Measurements from ENCODE around the gene SKAP2.
A peak's percentile ranks its signal among the peaks of the same experiment; 100 is the strongest.
"Not testable (repeated sequence)": the region's sequence is repeated elsewhere in the genome, so short reads cannot be mapped to it uniquely, and the experiment has no call there.

The SKAP2 gene

DNA sequence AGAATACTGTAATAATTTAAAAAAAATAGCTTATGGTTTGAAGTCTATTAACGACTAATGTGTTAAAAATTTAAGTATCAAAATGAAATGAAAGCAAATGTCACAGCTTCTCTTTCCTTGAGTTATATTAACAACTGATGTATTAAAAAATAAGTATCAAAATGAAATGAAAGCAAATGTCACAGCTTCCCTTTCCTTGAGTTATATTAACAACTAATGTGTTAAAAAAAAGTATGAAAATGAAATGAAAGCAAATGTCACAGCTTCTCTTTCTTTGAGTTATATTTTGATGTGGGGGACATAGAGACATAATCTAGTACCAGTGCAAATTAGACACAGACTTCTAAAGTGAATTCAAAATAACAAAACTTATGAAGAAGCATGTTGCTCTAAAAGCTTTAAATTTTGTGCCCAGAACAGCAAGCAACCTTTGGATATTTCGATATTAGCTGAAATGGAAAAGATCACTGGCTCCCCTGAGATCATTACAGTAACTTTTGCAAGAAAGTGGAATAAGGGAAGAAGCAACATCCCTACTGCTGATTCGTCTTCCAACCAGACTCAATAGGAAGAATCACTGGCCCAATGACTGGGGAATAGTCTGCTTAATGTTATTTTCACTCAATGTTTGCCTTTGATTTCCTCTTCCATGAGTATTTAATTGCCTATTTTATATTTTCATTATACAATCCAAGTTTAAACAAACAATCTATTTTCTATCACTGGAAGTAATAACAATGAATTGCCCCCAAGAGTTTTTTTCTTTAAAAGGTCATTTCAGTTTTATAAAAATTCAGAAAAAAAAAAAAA lies 8.0 kb downstream of the SKAP2 start:
- no peak for DNase-seq

DNA sequence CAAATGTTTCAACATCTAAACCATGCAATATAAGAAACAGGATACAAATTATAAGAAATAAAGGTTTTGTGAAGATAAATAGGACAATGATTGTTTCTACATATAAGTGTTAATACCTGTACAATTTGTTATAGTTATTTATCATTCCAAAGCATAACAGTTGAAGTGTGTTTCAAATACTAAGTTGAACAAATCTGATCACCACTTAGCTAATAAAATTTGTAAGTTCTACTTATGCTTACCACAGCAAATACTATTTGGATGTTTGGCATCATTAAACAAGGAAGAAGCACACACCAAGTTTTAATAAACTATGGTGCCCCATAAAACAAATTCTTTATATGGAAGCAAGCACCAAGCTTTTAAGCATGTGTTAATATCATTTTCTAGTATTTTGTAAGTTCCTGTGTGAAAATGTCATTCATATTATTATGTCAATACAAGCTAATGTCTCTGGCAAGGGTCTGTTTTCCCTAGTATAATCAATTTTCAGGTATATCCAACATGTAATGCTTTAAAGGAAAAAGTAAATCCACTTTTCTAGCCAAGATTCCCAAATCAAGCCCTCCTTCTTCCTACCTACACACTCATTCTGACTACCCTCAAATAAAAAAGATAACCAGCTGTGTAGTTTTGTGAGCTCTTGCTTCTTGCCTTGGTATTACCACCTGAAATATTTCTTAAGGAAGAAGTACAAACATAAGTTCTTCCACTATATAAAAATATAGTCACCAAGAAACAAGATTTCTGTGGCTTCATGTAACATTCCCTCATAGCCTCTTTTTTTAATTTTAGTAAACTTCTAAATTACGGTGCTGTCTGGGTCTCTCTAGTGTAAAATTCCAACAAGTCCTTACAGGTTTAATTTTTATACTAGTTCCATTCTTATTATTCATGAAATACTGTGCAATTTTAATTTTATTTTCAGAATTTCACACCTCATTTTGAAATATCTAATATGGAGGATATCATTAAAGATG lies 9.2 kb downstream of the SKAP2 start:
- no peak for DNase-seq

DNA sequence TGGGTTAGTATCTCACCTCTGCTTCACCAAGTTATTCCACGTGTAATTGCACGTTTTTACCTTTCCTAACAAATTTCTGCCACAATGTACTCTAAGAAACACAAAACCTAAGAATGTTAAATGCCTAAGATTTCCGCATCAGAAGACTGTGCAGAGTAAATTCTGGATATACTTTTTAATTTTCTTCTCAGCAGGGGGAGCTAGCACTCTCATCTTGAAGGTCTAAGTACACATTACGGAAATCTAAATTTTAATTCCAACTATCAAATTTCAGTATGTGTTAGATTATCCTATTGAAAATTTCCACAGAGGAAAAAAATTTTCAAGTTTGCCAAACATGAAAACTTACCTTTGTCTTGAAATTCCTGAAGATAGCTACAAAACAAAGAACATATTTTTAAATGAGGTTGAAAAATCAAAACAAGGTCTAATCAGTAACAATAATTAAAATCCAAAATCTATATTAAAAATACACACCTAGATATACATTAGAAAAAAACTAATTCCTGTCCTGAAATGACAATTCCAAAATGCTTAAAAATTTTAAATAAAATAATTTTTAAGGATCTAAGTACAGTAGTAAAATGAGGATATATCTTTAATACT lies 10.5 kb downstream of the SKAP2 start:
- DNase-seq, result peak; percentile 34

- DNase-seq, result no peak
These were observed 14.2 kb downstream of the SKAP2 start for GRCh38 chr7:26850193-26850651.

DNA sequence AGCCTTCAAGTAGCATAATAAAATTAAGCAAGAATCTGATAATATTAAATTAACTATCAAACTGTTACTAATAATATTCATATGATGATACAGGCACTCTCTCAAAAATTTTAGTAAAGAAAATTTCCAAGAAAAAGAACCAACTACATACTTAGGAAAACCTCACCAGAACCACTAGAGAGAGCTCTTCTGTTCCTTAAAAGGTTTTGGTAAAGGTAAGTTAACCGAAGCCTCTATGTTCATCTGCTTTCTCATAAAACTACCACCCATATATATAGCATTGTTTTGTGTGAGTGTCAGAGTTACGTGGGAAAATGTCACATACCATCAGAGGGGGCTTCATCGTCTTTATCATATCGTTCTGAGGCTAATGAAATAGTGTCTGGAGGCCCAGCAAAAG lies 20.7 kb downstream of the SKAP2 start:
- no peak for DNase-seq

DNA sequence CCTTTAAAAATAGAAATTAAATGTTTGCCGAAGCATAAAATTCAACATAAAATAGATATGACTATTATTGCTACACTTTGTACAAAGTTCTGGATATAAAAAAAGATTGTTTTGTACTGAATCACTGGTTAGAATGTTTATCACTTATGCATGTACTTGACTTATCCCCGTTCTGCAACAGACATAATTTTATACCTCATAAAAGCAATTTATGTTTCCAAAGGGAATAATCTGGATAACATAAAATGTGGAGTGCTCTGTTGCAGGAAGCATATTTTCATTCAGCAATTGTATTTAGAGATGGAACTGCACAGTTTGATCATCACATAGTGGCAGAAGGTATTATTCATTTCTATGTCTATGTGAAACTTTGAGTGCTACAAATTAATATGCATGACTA lies 21.5 kb downstream of the SKAP2 start:
- no peak for DNase-seq

DNA sequence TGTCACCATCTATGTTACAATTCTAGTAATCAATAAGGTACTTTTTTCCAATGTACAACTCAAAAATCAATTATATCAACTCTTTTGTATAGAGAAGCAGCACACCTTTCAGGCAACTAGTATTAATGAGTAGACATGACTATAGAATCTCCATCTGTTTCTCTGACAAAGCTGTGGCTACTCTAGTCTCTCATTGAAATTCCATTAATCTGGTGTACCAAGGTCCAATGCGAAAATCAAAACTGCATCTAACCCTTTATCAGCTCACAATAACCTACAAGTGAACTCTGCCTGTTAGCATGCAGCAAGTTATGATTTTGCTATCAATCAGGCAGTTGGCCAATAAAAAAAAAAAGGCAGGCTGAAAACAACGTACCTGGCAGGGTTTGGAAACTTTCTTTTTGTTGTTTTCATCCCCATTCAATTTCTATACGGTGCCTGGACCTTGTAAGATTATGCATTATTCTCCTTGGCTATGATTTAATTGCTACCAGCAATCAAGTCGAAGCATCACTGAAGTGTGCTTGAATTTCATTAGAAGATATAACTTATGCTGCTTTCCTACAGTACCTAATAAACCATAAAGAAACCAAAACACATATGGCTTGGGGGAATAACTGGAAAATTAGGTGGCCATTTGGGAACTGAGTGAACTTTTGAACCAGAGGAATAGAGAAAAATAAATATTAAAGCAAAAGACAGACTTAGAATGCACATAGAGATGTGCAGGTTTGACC lies 23.2 kb downstream of the SKAP2 start:
- no peak for DNase-seq

DNA sequence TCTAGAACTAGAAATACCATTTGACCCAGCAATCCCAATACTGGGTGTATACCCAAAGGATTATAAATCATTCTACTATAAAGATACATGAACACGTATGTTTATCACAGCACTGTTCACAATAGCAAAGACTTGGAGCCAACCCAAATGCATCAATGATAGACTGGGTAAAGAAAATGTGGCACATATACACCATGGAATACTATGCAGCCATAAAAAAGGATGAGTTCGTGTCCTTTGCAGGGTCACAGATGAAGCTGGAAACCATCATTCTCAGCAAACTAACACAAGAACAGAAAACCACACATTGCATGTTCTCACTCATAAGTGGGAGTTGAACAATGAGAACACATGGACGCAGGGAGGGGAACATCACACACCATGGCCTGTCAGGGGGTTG lies 27.6 kb downstream of the SKAP2 start:
- DNase-seq, result not testable (repeated sequence)

- no peak for DNase-seq
These were observed 49.0 kb downstream of the SKAP2 start for GRCh38 chr7:26815426-26815825.

- no peak for DNase-seq
These were observed 51.0 kb downstream of the SKAP2 start for GRCh38 chr7:26813432-26813831.

DNA sequence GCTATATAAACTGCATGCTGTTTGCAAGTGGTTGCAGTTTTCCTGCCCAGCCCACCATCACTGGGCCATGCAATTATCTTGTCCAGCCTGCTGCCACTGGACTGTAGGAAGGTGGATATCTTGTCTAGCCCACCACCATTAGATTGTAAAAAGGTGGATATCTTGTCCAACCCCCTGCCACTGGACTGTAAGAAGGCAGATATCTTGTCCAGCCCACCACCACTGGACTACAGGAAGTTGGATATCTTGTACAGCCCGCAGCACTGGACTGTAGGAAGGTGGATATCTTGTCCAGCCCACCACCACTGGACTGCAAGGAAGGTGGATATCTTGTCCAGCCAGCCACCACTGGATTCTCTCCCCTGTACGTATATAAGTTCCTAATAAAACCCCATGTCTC lies 69.8 kb downstream of the SKAP2 start:
- DNase-seq, result no peak

- no peak for DNase-seq
These were observed 71.8 kb downstream of the SKAP2 start for GRCh38 chr7:26792576-26792975.

DNA sequence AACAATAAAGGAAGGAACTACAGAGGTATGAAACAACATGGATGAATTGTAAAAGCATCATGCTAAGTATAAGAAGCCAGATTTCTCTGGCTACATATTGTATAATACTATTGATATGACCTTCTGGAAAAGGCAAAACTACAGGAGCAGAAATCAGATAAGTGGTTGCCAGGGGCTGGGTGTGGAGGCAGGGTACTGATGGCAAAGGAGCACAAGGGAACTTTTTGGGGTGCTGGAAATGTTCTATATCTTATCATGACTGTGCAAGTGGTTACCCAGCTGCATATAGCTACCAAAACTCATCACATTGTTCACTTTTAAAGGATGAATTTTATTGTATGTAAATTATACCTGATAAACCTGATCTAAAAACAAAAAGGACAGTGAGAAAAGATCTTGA lies 72.4 kb downstream of the SKAP2 start:
- no peak for DNase-seq

GRCh38 chr7:26789481-26790184 lies 74.8 kb downstream of the SKAP2 start:
- no peak for DNase-seq

- DNase-seq, result no peak
These were observed 76.7 kb downstream of the SKAP2 start for GRCh38 chr7:26787701-26788100.

GRCh38 chr7:26784118-26784517 lies 80.3 kb downstream of the SKAP2 start:
- no peak for DNase-seq

- no peak for DNase-seq
These were observed 81.9 kb downstream of the SKAP2 start for GRCh38 chr7:26782501-26782900.

- no peak for DNase-seq
These were observed 84.3 kb downstream of the SKAP2 start for GRCh38 chr7:26779978-26780595.

DNA sequence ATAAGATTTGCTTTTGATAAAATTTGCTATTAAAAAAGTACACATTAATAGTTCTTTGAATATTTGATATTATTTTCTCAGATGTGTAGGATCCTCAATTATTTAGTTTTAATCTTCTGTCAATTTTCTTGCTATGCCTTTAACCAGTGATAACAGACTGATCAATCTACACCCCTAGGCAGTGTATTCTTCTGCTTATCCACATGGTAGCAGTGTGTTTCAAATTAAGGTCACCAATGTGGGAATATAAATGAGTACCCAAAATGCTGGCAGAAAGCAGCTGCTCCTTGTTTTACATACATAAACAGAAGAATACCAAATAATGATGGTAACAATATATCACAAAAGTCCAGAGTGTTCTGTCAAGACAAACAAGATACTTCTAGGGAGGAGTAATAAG lies 87.0 kb downstream of the SKAP2 start:
- DNase-seq, result peak; percentile 45

DNA sequence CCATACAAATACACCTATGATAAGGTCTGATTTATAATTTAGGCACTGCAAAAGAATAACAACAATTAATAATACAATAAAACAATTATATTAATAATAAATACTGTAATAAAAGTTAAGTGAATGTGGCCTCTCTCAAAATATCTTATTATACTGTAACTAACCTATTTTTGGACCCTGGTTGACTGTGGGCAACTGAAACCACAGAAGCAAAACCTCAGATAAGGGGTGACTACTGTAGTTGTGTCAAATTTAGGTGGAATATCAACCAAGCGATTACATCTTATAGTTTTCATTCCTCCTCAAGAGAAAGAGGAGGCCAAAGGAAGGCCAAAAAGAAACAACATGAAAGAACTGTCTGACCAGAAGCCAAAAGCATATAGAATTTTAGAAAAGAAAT lies 103.9 kb downstream of the SKAP2 start:
- DNase-seq, result no peak

DNA sequence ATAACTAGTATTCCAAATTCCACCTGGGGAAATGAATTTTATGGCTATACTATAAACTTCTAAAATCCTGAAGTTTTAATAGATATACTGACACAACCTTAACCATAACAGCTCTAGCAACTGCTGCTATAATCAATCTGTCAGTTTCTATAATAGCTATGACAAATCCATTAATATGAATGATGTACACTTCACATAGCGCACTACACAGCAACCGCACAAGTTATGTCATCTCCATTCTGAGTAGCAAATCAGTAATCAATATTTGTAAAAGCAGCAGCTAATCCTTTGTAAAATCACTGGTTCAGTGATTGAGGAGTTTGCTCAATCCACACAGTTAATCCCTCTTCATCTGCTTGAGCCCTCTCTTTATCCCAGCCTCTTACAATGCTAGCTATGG lies 105.3 kb downstream of the SKAP2 start:
- no peak for DNase-seq

- no peak for DNase-seq
These were observed 121.2 kb downstream of the SKAP2 start for GRCh38 chr7:26743205-26743604.
